Vagina (tissue), 2 donors: ENCODE results near the gene SLC39A10. TPM values are rescaled to one million over a fixed set of nuclear protein-coding genes. Genes with fewer than 3 reads are reported as not detected.

Experiments
- DNase-seq, 2 donors: peaks; one replicate each; pipeline ENCODE4 v3.0.0-alpha.2; 2017; ENCODE audit errors: extremely low spot score in 2 of 2
- H3K27ac ChIP-seq: fragments of 200-600 bp; sonication (generic); one replicate; pipeline ENCODE4 v1.5.1; 2019
- H3K27me3 ChIP-seq: fragments of 200-600 bp; sonication (generic); one replicate; pipeline ENCODE4 v1.5.1; 2019
- H3K36me3 ChIP-seq, 2 donors: fragments of 200-600 bp; sonication (generic); one replicate each; pipeline ENCODE4 v1.5.1; 2017 to 2019
- H3K4me1 ChIP-seq: fragments of 200-600 bp; sonication (generic); one replicate; pipeline ENCODE4 v1.5.1; 2019
- H3K4me3 ChIP-seq, 2 donors: fragments of 200-600 bp; sonication (generic); 1 replicate in 1 of 2; 2 replicates in 1 of 2; pipeline ENCODE4 v1.5.1; 2016 to 2019
- H3K9me3 ChIP-seq: fragments of 200-600 bp; sonication (generic); one replicate; pipeline ENCODE4 v1.5.1; 2019
- CTCF ChIP-seq, 3 experiments: fragments of 450-650 bp in 2 of 3; fragments of 200-600 bp in 1 of 3; sonication (generic) in 1 of 3; IDR thresholded peaks; one replicate each; pipeline ENCODE4 v1.5.1; 2017 to 2019; ENCODE audit warnings: antibody characterized with exemption in 3 of 3, mild to moderate bottlenecking in 2 of 3, moderate library complexity in 2 of 3
- POLR2A ChIP-seq, 2 donors: fragments of 450-650 bp; IDR thresholded peaks; one replicate each; pipeline ENCODE4 v1.6.1; 2017; ENCODE audit warnings: antibody characterized with exemption in 2 of 2, mild to moderate bottlenecking in 2 of 2, moderate library complexity in 2 of 2
- POLR2AphosphoS5 ChIP-seq, 2 donors: sonication (generic); formaldehyde crosslinking; IDR thresholded peaks; one replicate each; pipeline ENCODE4 v1.9.0; 2017; ENCODE audit warnings: antibody characterized with exemption in 2 of 2, mild to moderate bottlenecking in 2 of 2, low read depth in 1 of 2; ENCODE audit not compliant: insufficient read depth in 1 of 2
- intact Hi-C: fragments of 100-400 bp; cut with DNase I; formaldehyde crosslinking; loops from one replicate; pipeline ENCODE4 v1.15.1; 2023
- total RNA-seq: library from RNA; depleted of rRNA; stranded (reverse); fragments of >200 nt; gene quantifications from one replicate; pipeline ENCODE4 v1.2.3, GENCODE V29; 2016

The SLC39A10 gene
- total RNA-seq, 1 donor from 2014 or later: 10.6 TPM

- no peak for TF ChIP-seq POLR2A (IDR thresholded peaks at IDR 0.05)
- TF ChIP-seq CTCF (IDR thresholded peaks at IDR 0.05): no peak
- TF ChIP-seq POLR2AphosphoS5 (IDR thresholded peaks at IDR 0.05; ENCODE audit: insufficient read depth in 1 of 2, low read depth in 1 of 2): no peak
- Histone ChIP-seq H3K27me3 (no peaks in the 10 kb centered on the region), H3K4me3 (no peak overlapping the region), H3K36me3 (no peaks in the 10 kb centered on the region), H3K9me3 (no peaks in the 10 kb centered on the region), H3K27ac (no peak overlapping the region), H3K4me1 (no peaks in the 10 kb centered on the region)
- intact Hi-C loops: no loop called here
- no peak for DNase-seq
Measured at GRCh38 chr2:195636890-195637289, 20.1 kb upstream of the SLC39A10 start.

- H3K36me3 ChIP-seq: no peaks in the 10 kb centered on the region
- intact Hi-C loops: no loop called here
- H3K27me3 ChIP-seq: no peaks in the 10 kb centered on the region
- no peaks in the 10 kb centered on the region for H3K9me3 ChIP-seq
- TF ChIP-seq CTCF (IDR thresholded peaks at IDR 0.05): no peak
- no peak for TF ChIP-seq POLR2A (IDR thresholded peaks at IDR 0.05)
- no peak for TF ChIP-seq POLR2AphosphoS5 (IDR thresholded peaks at IDR 0.05; ENCODE audit: insufficient read depth in 1 of 2, low read depth in 1 of 2)
- H3K4me3 ChIP-seq: no peak overlapping the region
- H3K27ac ChIP-seq: no peak overlapping the region
- no peak for DNase-seq
- no peaks in the 10 kb centered on the region for H3K4me1 ChIP-seq
Measured at GRCh38 chr2:195638750-195639149, 18.3 kb upstream of the SLC39A10 start.

- no peaks in the 10 kb centered on the region for H3K36me3 ChIP-seq
- no peaks in the 10 kb centered on the region for H3K27me3 ChIP-seq
- H3K4me3 ChIP-seq: no peak overlapping the region
- intact Hi-C loops: no loop called here
- no peak for TF ChIP-seq POLR2AphosphoS5 (IDR thresholded peaks at IDR 0.05; ENCODE audit: insufficient read depth in 1 of 2, low read depth in 1 of 2)
- TF ChIP-seq CTCF (IDR thresholded peaks at IDR 0.05): no peak
- no peak for TF ChIP-seq POLR2A (IDR thresholded peaks at IDR 0.05)
- no peak for DNase-seq
- H3K27ac ChIP-seq: no peak overlapping the region
- H3K9me3 ChIP-seq: no peaks in the 10 kb centered on the region
- no peaks in the 10 kb centered on the region for H3K4me1 ChIP-seq
Measured at GRCh38 chr2:195639238-195639858, 17.7 kb upstream of the SLC39A10 start.

GRCh38 chr2:195639959-195640358 lies 17.1 kb upstream of the SLC39A10 start:
- Histone ChIP-seq H3K4me1 (no peaks in the 10 kb centered on the region), H3K4me3 (no peak overlapping the region), H3K27me3 (no peaks in the 10 kb centered on the region), H3K36me3 (no peaks in the 10 kb centered on the region), H3K9me3 (no peaks in the 10 kb centered on the region), H3K27ac (no peak overlapping the region)
- TF ChIP-seq POLR2AphosphoS5 (IDR thresholded peaks at IDR 0.05; ENCODE audit: insufficient read depth in 1 of 2, low read depth in 1 of 2) (no peak), CTCF (IDR thresholded peaks at IDR 0.05) (no peak), POLR2A (IDR thresholded peaks at IDR 0.05) (no peak)
- DNase-seq: no peak
- intact Hi-C loops: no loop called here

- TF ChIP-seq POLR2AphosphoS5 (IDR thresholded peaks at IDR 0.05; ENCODE audit: insufficient read depth in 1 of 2, low read depth in 1 of 2) (no peak), POLR2A (IDR thresholded peaks at IDR 0.05) (no peak), CTCF (IDR thresholded peaks at IDR 0.05) (no peak)
- no peak overlapping the region for H3K4me3 ChIP-seq
- no peaks in the 10 kb centered on the region for H3K4me1 ChIP-seq
- no peaks in the 10 kb centered on the region for H3K36me3 ChIP-seq
- intact Hi-C loops: no loop called here
- no peak overlapping the region for H3K27ac ChIP-seq
- no peaks in the 10 kb centered on the region for H3K9me3 ChIP-seq
- no peak for DNase-seq
- H3K27me3 ChIP-seq: no peaks in the 10 kb centered on the region
Measured at GRCh38 chr2:195642027-195642678, 14.9 kb upstream of the SLC39A10 start.
